GM12878 (cell line): Measurements from ENCODE around the gene TADA2A. TPM values are rescaled to one million over a fixed set of nuclear protein-coding genes. Genes with fewer than 3 reads are reported as not detected.

Experiments
- ASH2L ChIP-seq: fragments of 300-600, 200-600 bp; sonication (generic); IDR thresholded peaks from 2 replicates; pipeline ENCODE4 v1.6.1; 2017; ENCODE audit warnings: low read depth, mild to moderate bottlenecking, borderline replicate concordance
- BACH1 ChIP-seq: fragments of 450-650 bp; IDR thresholded peaks from 2 replicates; pipeline ENCODE4 v1.6.1; 2017; ENCODE audit warnings: mild to moderate bottlenecking, borderline replicate concordance
- CREM ChIP-seq: IDR thresholded peaks from 2 replicates; pipeline ENCODE4 v1.6.1; 2014; ENCODE audit warnings: antibody characterized with exemption, low read depth
- EGR1 ChIP-seq, 2 experiments: IDR thresholded peaks; 1 replicate in 1 of 2; 2 replicates in 1 of 2; pipeline ENCODE4 v1.6.1; 2011 to 2012; ENCODE audit warnings: low read depth in 2 of 2, low read length in 2 of 2, borderline replicate concordance in 1 of 2, mild to moderate bottlenecking in 1 of 2, moderate library complexity in 1 of 2
- FOXM1 ChIP-seq: IDR thresholded peaks from 2 replicates; pipeline ENCODE4 v1.6.1; 2012; ENCODE audit warnings: low read depth, mild to moderate bottlenecking, inconsistent platforms, low read length, moderate library complexity
- NFYB ChIP-seq: IDR thresholded peaks from 2 replicates; pipeline ENCODE4 v1.6.1; 2011; ENCODE audit warnings: low read depth, mild to moderate bottlenecking, low read length, improper control_type of control experiment, moderate library complexity; ENCODE audit not compliant: insufficient read depth
- SIN3A ChIP-seq: IDR thresholded peaks from 2 replicates; pipeline ENCODE4 v1.6.1; 2012; ENCODE audit warnings: low read depth, low read length, improper control_type of control experiment
- SREBF2 ChIP-seq: IDR thresholded peaks from 2 replicates; pipeline ENCODE4 v1.6.1; 2012; ENCODE audit warnings: mild to moderate bottlenecking, low read length
- STAT1 ChIP-seq: fragments of 450-650 bp; conservative IDR thresholded peaks from 2 replicates; pipeline ENCODE4 v1.6.1; 2014; ENCODE audit warnings: antibody characterized with exemption, mild to moderate bottlenecking
- SUZ12 ChIP-seq: fragments of 200-600 bp; sonication (generic); IDR thresholded peaks from one replicate; pipeline ENCODE4 v1.6.1; 2018; ENCODE audit warnings: antibody characterized with exemption, mild to moderate bottlenecking; ENCODE audit not compliant: unreplicated experiment
- TCF12 ChIP-seq: IDR thresholded peaks from 2 replicates; pipeline ENCODE4 v1.6.1; 2011; ENCODE audit warnings: low read depth, mild to moderate bottlenecking, low read length
- YBX1 ChIP-seq: fragments of 450-650 bp; IDR thresholded peaks from 2 replicates; pipeline ENCODE4 v1.6.1; 2016; ENCODE audit warnings: antibody characterized with exemption
- ZNF592 ChIP-seq: fragments of 450-650 bp; IDR thresholded peaks from 2 replicates; pipeline ENCODE4 v1.6.1; 2017; ENCODE audit warnings: mild to moderate bottlenecking, moderate library complexity
- polyA plus RNA-seq, 11 experiments: library from polyadenylated mRNA; depleted of rRNA in 4 of 11; unstranded in 6 of 11; stranded (reverse) in 5 of 11; fragments of >200 nt; fragmentation: Nextera tagmentation in 4 of 11; fragmentation: Illumina TruSeq in 1 of 11; extraction: Ambion mirVana in 4 of 11; extraction: Trizol in 1 of 11; gene quantifications; 1 replicate in 1 of 11; 2 replicates in 10 of 11; pipeline versions ENCODE4 v1.2.1 to v1.2.3, GENCODE V29; 2011 to 2016; ENCODE audit warnings: inconsistent platforms in 2 of 11, missing spikeins in 2 of 11, low read depth in 1 of 11
- total RNA-seq, 4 experiments: library from RNA; depleted of rRNA in 3 of 4; stranded (reverse); fragments of >200 nt in 3 of 4; fragmentation: Illumina TruSeq in 1 of 4; extraction: Trizol in 1 of 4; gene quantifications; 2 replicates each; pipeline versions ENCODE4 v1.2.1 to v1.2.3, GENCODE V29; 2013 to 2021
- TF ChIP-seq, protein P1 (sequence below): fragments of 450-650 bp; IDR thresholded peaks from 2 replicates; pipeline ENCODE4 v1.6.1; 2016; ENCODE audit warnings: mild to moderate bottlenecking, moderate library complexity, borderline replicate concordance
- TF ChIP-seq, protein P2 (sequence below): IDR thresholded peaks from 2 replicates; pipeline ENCODE4 v1.6.1; 2011; ENCODE audit warnings: borderline replicate concordance, low read depth, mild to moderate bottlenecking, moderate library complexity, low read length; ENCODE audit not compliant: insufficient read depth, poor library complexity, severe bottlenecking
- TF ChIP-seq, protein P3 (sequence below): fragments of 450-650 bp; IDR thresholded peaks from 2 replicates; pipeline ENCODE4 v1.6.1; 2017; ENCODE audit warnings: mild to moderate bottlenecking, low read depth, inconsistent platforms; ENCODE audit not compliant: poor library complexity, severe bottlenecking

The TADA2A gene
- total and polyA plus RNA-seq, 10 of the 15 experiments (the other 5 are each of a cell fraction or from before 2014, with no cell fraction given), result 19.6 to 43.8 (median 34.1) TPM

GRCh38 chr17:37490022-37490587, 83.4 kb downstream of the TADA2A start (continued):
- TF ChIP-seq EGR1 (IDR thresholded peaks at IDR 0.05; ENCODE audit: borderline replicate concordance in 1 of 2, low read depth in 2 of 2, low read length in 2 of 2), result peak in 1 of 2 experiments; percentile 99; a peak in 2 of 3 replicates
- no peak for TF ChIP-seq FOXM1
- TF ChIP-seq CREM, result no peak
- no peak for TF ChIP-seq NFYB
- TF ChIP-seq STAT1, result no peak
- TF ChIP-seq ZNF592, result 0 out of 2 replicates have a peak, but pooled peaks have one; percentile 39
- TF ChIP-seq, protein P1, sequence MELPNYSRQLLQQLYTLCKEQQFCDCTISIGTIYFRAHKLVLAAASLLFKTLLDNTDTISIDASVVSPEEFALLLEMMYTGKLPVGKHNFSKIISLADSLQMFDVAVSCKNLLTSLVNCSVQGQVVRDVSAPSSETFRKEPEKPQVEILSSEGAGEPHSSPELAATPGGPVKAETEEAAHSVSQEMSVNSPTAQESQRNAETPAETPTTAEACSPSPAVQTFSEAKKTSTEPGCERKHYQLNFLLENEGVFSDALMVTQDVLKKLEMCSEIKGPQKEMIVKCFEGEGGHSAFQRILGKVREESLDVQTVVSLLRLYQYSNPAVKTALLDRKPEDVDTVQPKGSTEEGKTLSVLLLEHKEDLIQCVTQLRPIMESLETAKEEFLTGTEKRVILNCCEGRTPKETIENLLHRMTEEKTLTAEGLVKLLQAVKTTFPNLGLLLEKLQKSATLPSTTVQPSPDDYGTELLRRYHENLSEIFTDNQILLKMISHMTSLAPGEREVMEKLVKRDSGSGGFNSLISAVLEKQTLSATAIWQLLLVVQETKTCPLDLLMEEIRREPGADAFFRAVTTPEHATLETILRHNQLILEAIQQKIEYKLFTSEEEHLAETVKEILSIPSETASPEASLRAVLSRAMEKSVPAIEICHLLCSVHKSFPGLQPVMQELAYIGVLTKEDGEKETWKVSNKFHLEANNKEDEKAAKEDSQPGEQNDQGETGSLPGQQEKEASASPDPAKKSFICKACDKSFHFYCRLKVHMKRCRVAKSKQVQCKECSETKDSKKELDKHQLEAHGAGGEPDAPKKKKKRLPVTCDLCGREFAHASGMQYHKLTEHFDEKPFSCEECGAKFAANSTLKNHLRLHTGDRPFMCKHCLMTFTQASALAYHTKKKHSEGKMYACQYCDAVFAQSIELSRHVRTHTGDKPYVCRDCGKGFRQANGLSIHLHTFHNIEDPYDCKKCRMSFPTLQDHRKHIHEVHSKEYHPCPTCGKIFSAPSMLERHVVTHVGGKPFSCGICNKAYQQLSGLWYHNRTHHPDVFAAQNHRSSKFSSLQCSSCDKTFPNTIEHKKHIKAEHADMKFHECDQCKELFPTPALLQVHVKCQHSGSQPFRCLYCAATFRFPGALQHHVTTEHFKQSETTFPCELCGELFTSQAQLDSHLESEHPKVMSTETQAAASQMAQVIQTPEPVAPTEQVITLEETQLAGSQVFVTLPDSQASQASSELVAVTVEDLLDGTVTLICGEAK, result no peak
- TF ChIP-seq SREBF2, result no peak
- no peak for TF ChIP-seq SUZ12
- TF ChIP-seq TCF12, result no peak
- no peak for TF ChIP-seq ASH2L
- TF ChIP-seq, protein P2, sequence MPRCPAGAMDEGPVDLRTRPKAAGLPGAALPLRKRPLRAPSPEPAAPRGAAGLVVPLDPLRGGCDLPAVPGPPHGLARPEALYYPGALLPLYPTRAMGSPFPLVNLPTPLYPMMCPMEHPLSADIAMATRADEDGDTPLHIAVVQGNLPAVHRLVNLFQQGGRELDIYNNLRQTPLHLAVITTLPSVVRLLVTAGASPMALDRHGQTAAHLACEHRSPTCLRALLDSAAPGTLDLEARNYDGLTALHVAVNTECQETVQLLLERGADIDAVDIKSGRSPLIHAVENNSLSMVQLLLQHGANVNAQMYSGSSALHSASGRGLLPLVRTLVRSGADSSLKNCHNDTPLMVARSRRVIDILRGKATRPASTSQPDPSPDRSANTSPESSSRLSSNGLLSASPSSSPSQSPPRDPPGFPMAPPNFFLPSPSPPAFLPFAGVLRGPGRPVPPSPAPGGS, result no peak
- TF ChIP-seq YBX1, result no peak
- TF ChIP-seq, protein P3, sequence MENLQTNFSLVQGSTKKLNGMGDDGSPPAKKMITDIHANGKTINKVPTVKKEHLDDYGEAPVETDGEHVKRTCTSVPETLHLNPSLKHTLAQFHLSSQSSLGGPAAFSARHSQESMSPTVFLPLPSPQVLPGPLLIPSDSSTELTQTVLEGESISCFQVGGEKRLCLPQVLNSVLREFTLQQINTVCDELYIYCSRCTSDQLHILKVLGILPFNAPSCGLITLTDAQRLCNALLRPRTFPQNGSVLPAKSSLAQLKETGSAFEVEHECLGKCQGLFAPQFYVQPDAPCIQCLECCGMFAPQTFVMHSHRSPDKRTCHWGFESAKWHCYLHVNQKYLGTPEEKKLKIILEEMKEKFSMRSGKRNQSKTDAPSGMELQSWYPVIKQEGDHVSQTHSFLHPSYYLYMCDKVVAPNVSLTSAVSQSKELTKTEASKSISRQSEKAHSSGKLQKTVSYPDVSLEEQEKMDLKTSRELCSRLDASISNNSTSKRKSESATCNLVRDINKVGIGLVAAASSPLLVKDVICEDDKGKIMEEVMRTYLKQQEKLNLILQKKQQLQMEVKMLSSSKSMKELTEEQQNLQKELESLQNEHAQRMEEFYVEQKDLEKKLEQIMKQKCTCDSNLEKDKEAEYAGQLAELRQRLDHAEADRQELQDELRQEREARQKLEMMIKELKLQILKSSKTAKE, result no peak
- TF ChIP-seq SIN3A, result no peak
- peak; percentile 34; the same call in 1 of the 2 replicates for TF ChIP-seq BACH1
